GM19023 (cell line): ENCODE results near the gene KL.

ENCODE experiments used
- ATAC-seq: cut with Tn5 transposase; IDR thresholded peaks from one replicate; pipeline ENCODE4 v1.9.1; 2021; ENCODE audit warnings: mild to moderate bottlenecking, moderate library complexity; ENCODE audit not compliant: unreplicated experiment

The KL gene

GRCh38 chr13:33033986-33034385, 17.8 kb downstream of the KL start:
- no peak for ATAC-seq

- no peak for ATAC-seq
Observed at GRCh38 chr13:33034882-33035520, 18.8 kb downstream of the KL start.

GRCh38 chr13:33037673-33038072, 21.4 kb downstream of the KL start:
- ATAC-seq: no peak

- ATAC-seq: no peak
Observed at GRCh38 chr13:33040090-33040489, 23.9 kb downstream of the KL start.

- ATAC-seq: no peak
Observed at GRCh38 chr13:33045851-33046592, 29.8 kb downstream of the KL start.

GRCh38 chr13:33050161-33050560, 33.9 kb downstream of the KL start:
- no peak for ATAC-seq

GRCh38 chr13:33051632-33052031, 35.4 kb downstream of the KL start:
- peak; percentile 85 for ATAC-seq

- ATAC-seq: no peak
Observed at GRCh38 chr13:33052506-33053280, 36.5 kb downstream of the KL start.

- no peak for ATAC-seq
Observed at GRCh38 chr13:33053397-33054066, 37.3 kb downstream of the KL start.

- no peak for ATAC-seq
Observed at GRCh38 chr13:33057019-33057780, 41.0 kb downstream of the KL start.

GRCh38 chr13:33058776-33059327, 42.6 kb downstream of the KL start:
- ATAC-seq: no peak

- ATAC-seq: no peak
Observed at GRCh38 chr13:33060815-33061214, 44.6 kb downstream of the KL start.

GRCh38 chr13:33066329-33066728, 50.1 kb downstream of the KL start:
- ATAC-seq: no peak

GRCh38 chr13:33069365-33069764, 53.1 kb downstream of the KL start:
- no peak for ATAC-seq

- no peak for ATAC-seq
Observed at GRCh38 chr13:33070713-33071112, 54.5 kb downstream of the KL start.

GRCh38 chr13:33072282-33072681, 56.1 kb downstream of the KL start:
- no peak for ATAC-seq

- no peak for ATAC-seq
Observed at GRCh38 chr13:33072759-33073158, 56.5 kb downstream of the KL start.

GRCh38 chr13:33073338-33073737, 57.1 kb downstream of the KL start:
- ATAC-seq: no peak

GRCh38 chr13:33076001-33076992, 60.1 kb downstream of the KL start:
- ATAC-seq: no peak
